Measurements from ENCODE around the gene IKZF1.

Gene IKZF1

GRCh38 chr7:50359995-50360925, 55.7 kb downstream of the IKZF1 start:
- H3K9ac ChIP-seq (ENCODE audit: low read length): no peak overlapping the region
- H3K79me2 ChIP-seq (ENCODE audit: low read length): peaks cover 93% of the 10 kb centered on the region

GRCh38 chr7:50362142-50362541, 57.6 kb downstream of the IKZF1 start:
- no peak overlapping the region for H2AFZ ChIP-seq (ENCODE audit: low read length)
- no peak overlapping the region for H3K4me3 ChIP-seq (ENCODE audit: low read length)
- H3K27ac ChIP-seq (ENCODE audit: low read length): no peak overlapping the region
- H4K20me1 ChIP-seq (ENCODE audit: insufficient read depth, low read length): no peaks in the 10 kb centered on the region
- H3K4me1 ChIP-seq (ENCODE audit: low read length): no peaks in the 10 kb centered on the region
- no peaks in the 10 kb centered on the region for H3K27me3 ChIP-seq (replicated peaks; ENCODE audit: insufficient read depth, low read length)
- no peaks in the 10 kb centered on the region for H3F3A ChIP-seq (ENCODE audit: insufficient read depth, low read length)
- H3K79me2 ChIP-seq (ENCODE audit: low read length): peaks cover 92% of the 10 kb centered on the region
- H3K9me2 ChIP-seq (replicated peaks; ENCODE audit: insufficient read depth, low read length): no peaks in the 10 kb centered on the region
- DNase-seq: no peak
- peaks cover 4% of the 10 kb centered on the region; the same call in 1 of the 2 replicates for H3K36me3 ChIP-seq (replicated peaks; ENCODE audit: insufficient read depth, low read length)
- no peak overlapping the region for H3K9ac ChIP-seq (ENCODE audit: low read length)
- no peaks in the 10 kb centered on the region for H3K9me3 ChIP-seq (replicated peaks; ENCODE audit: insufficient read depth, low read length)
- H3K4me2 ChIP-seq (ENCODE audit: low read depth, low read length): no peak overlapping the region
- TF ChIP-seq, protein P1, sequence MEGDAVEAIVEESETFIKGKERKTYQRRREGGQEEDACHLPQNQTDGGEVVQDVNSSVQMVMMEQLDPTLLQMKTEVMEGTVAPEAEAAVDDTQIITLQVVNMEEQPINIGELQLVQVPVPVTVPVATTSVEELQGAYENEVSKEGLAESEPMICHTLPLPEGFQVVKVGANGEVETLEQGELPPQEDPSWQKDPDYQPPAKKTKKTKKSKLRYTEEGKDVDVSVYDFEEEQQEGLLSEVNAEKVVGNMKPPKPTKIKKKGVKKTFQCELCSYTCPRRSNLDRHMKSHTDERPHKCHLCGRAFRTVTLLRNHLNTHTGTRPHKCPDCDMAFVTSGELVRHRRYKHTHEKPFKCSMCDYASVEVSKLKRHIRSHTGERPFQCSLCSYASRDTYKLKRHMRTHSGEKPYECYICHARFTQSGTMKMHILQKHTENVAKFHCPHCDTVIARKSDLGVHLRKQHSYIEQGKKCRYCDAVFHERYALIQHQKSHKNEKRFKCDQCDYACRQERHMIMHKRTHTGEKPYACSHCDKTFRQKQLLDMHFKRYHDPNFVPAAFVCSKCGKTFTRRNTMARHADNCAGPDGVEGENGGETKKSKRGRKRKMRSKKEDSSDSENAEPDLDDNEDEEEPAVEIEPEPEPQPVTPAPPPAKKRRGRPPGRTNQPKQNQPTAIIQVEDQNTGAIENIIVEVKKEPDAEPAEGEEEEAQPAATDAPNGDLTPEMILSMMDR (IDR thresholded peaks at IDR 0.05; ENCODE audit: low read length): no peak
- TF ChIP-seq EZH2 (optimal IDR thresholded peaks at IDR 0.05; ENCODE audit: low read depth, low read length) (no peak), EZH2phosphoT487 (IDR thresholded peaks at IDR 0.05; ENCODE audit: low read length) (no peak)

More at GRCh38 chr7:50359995-50360925, 55.7 kb downstream of the IKZF1 start:
- Histone ChIP-seq H3K4me2 (ENCODE audit: low read depth, low read length) (no peak overlapping the region), H3K36me3 (replicated peaks; ENCODE audit: insufficient read depth, low read length) (peaks cover 4% of the 10 kb centered on the region; the same call in 1 of the 2 replicates), H3K27me3 (replicated peaks; ENCODE audit: insufficient read depth, low read length) (no peaks in the 10 kb centered on the region), H3K27ac (ENCODE audit: low read length) (no peak overlapping the region), H3F3A (ENCODE audit: insufficient read depth, low read length) (no peaks in the 10 kb centered on the region), H3K4me1 (ENCODE audit: low read length) (no peaks in the 10 kb centered on the region), H3K9me2 (replicated peaks; ENCODE audit: insufficient read depth, low read length) (no peaks in the 10 kb centered on the region), H2AFZ (ENCODE audit: low read length) (no peak overlapping the region), H3K9me3 (replicated peaks; ENCODE audit: insufficient read depth, low read length) (no peaks in the 10 kb centered on the region), H4K20me1 (ENCODE audit: insufficient read depth, low read length) (no peaks in the 10 kb centered on the region), H3K4me3 (ENCODE audit: low read length) (no peak overlapping the region)
- TF ChIP-seq EZH2 (optimal IDR thresholded peaks at IDR 0.05; ENCODE audit: low read depth, low read length): no peak
- TF ChIP-seq EZH2phosphoT487 (IDR thresholded peaks at IDR 0.05; ENCODE audit: low read length): no peak
- TF ChIP-seq, protein P1 (IDR thresholded peaks at IDR 0.05; ENCODE audit: low read length): no peak
- no peak for DNase-seq

- Histone ChIP-seq H3K36me3 (replicated peaks; ENCODE audit: insufficient read depth, low read length) (peaks cover under 1% of the 10 kb centered on the region; the same call in 1 of the 2 replicates), H4K20me1 (ENCODE audit: insufficient read depth, low read length) (no peaks in the 10 kb centered on the region), H3K9me2 (replicated peaks; ENCODE audit: insufficient read depth, low read length) (no peaks in the 10 kb centered on the region), H3K9me3 (replicated peaks; ENCODE audit: insufficient read depth, low read length) (no peaks in the 10 kb centered on the region), H3F3A (ENCODE audit: insufficient read depth, low read length) (no peaks in the 10 kb centered on the region), H3K27me3 (replicated peaks; ENCODE audit: insufficient read depth, low read length) (no peaks in the 10 kb centered on the region), H3K9ac (ENCODE audit: low read length) (no peak overlapping the region), H3K27ac (ENCODE audit: low read length) (no peak overlapping the region), H2AFZ (ENCODE audit: low read length) (no peak overlapping the region), H3K4me2 (ENCODE audit: low read depth, low read length) (no peak overlapping the region), H3K79me2 (ENCODE audit: low read length) (peaks cover 93% of the 10 kb centered on the region), H3K4me3 (ENCODE audit: low read length) (no peak overlapping the region), H3K4me1 (ENCODE audit: low read length) (no peaks in the 10 kb centered on the region)
- no peak for DNase-seq
- TF ChIP-seq, protein P1 (IDR thresholded peaks at IDR 0.05; ENCODE audit: low read length): no peak
- TF ChIP-seq EZH2phosphoT487 (IDR thresholded peaks at IDR 0.05; ENCODE audit: low read length) (no peak), EZH2 (optimal IDR thresholded peaks at IDR 0.05; ENCODE audit: low read depth, low read length) (no peak)
Measured at GRCh38 chr7:50362712-50363282, 58.3 kb downstream of the IKZF1 start.

Data from MM.1S (cell line).